LNCAP (cell line): ENCODE measurements around the gene PDZD2.

Source experiments
- TF ChIP-seq, protein P1 (sequence below): fragments of 450-650 bp; IDR thresholded peaks from 2 replicates; pipeline ENCODE4 v1.5.1; 2017; ENCODE audit warnings: mild to moderate bottlenecking

PDZD2 gene

GRCh38 chr5:32055891-32056866 lies 417.2 kb downstream of the PDZD2 start:
- TF ChIP-seq, protein P1, sequence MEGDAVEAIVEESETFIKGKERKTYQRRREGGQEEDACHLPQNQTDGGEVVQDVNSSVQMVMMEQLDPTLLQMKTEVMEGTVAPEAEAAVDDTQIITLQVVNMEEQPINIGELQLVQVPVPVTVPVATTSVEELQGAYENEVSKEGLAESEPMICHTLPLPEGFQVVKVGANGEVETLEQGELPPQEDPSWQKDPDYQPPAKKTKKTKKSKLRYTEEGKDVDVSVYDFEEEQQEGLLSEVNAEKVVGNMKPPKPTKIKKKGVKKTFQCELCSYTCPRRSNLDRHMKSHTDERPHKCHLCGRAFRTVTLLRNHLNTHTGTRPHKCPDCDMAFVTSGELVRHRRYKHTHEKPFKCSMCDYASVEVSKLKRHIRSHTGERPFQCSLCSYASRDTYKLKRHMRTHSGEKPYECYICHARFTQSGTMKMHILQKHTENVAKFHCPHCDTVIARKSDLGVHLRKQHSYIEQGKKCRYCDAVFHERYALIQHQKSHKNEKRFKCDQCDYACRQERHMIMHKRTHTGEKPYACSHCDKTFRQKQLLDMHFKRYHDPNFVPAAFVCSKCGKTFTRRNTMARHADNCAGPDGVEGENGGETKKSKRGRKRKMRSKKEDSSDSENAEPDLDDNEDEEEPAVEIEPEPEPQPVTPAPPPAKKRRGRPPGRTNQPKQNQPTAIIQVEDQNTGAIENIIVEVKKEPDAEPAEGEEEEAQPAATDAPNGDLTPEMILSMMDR: no peak

DNA sequence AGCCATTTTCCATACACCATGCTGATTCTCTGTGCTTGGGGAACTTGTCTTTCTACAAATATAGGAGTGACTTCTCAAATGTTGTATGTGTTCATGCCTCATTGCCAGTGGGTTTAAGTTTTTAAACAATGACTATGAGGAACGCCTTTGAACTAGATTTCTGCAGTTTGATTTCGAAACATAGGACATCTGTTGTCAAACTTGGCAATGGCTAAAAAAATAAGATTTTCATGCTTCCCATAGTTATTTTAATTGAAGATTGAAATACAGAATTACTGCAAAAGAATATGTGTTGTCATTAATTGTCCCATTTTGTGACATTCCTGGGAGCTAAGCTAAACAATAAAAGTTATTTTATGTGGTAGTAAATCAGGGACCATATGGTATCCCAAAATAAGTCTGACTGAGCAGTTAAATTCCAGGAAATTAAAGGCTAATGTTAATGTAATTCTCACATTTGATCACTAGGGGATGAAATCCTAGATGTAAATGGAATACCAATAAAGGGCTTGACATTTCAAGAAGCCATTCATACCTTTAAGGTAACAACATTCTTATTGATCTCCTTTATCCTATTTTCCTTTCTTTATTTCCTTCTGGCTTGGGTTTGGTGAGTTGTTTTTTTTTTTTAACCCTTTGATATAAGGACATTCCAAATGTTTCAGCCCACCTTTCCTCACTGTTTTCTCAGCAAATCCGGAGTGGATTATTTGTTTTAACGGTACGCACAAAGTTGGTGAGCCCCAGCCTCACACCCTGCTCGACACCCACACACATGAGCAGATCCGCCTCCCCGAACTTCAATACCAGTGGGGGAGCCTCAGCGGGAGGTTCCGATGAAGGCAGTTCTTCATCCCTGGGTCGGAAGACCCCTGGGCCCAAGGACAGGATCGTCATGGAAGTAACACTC lies 418.5 kb downstream of the PDZD2 start:
- TF ChIP-seq, protein P1: peak; percentile 56

DNA sequence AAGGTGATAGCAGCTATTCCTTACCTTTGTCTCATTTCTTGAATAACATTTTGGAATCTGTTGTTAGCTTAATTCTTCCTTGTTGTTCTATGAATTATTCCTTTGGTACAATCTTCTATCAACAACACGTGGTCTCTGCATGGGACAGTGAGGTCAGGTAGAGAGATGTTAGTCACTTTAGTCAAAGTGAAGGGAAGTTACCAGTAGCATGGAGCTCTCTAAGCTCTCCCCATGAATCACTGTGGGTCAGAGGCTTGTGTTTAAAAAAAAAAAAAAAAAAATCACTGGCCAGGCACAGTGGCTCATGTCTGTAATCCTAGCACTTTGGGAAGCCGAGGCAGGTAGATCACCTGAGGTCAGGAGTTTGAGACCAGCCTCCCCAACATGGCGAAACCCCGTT lies 419.2 kb downstream of the PDZD2 start:
- TF ChIP-seq, protein P1: no peak

DNA sequence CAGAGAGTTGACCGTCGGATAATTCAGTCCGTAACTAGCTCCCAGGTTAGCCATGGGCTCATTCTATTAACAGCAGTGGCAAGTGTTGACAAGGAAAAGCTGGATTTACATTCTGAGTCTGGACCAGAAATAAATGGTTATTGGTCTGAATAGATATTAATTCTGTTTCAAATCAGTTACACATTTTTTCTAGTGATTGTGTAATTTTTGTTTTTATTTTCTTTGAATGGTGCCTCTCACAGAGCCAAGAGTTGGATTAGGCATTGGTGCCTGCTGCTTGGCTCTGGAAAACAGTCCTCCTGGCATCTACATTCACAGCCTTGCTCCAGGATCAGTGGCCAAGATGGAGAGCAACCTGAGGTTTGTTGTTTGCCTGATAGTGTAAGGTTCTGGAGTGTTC lies 420.1 kb downstream of the PDZD2 start:
- TF ChIP-seq, protein P1: no peak

- TF ChIP-seq, protein P1: no peak
These were observed 421.0 kb downstream of the PDZD2 start for GRCh38 chr5:32059761-32060530.

GRCh38 chr5:32061236-32061635 lies 422.3 kb downstream of the PDZD2 start:
- TF ChIP-seq, protein P1: no peak

DNA sequence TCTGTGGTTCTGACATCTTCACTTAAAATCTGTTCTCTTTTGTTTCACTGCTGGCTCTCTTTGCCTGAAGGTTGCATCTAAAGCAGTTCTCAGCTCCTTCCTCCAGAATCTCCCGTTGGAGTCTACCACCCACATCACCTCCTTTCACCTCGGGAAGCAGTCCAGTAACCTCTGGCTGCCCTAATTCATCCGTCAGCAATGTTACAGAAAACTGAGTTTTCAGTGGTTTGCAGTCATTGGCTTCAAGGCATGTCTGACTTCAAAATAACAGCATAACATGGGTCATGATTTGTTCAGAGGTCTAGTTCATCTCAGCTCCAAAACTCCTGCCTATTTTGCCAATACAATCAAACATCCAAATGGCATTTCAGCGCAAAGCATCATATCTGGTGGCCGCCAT lies 427.5 kb downstream of the PDZD2 start:
- TF ChIP-seq, protein P1: no peak
